Effector memory CD8-positive, alpha-beta T cell (primary cell): ENCODE measurements around the gene DCUN1D3.

Experiments
- ATAC-seq: fragments of 150-1000 bp; cut with Tn5 transposase; replicated peaks from 2 replicates; pipeline ENCODE4 v1.10.0; 2021; ENCODE audit warnings: mild to moderate bottlenecking, moderate library complexity
- DNase-seq, 3 experiments: peaks; one replicate each; pipeline ENCODE4 v3.0.0; 2021
- H3K27ac Mint-ChIP-seq, 2 donors: one replicate each; pipeline ENCODE4 v1.8.0; 2022; ENCODE audit warnings: mild to moderate bottlenecking in 2 of 2, mixed read lengths in 2 of 2, moderate library complexity in 2 of 2
- H3K27me3 Mint-ChIP-seq, 2 donors: one replicate each; pipeline ENCODE4 v1.8.0; 2022; ENCODE audit warnings: mixed read lengths in 2 of 2
- H3K36me3 Mint-ChIP-seq: one replicate; pipeline ENCODE4 v1.8.0; 2022; ENCODE audit warnings: mild to moderate bottlenecking, moderate library complexity, mixed read lengths; ENCODE audit not compliant: insufficient read depth
- H3K4me1 Mint-ChIP-seq, 2 donors: one replicate each; pipeline ENCODE4 v1.8.0; 2022; ENCODE audit warnings: low read depth in 2 of 2, mixed read lengths in 2 of 2
- H3K4me3 Mint-ChIP-seq, 2 donors: one replicate each; pipeline ENCODE4 v1.8.0; 2022; ENCODE audit warnings: mild to moderate bottlenecking in 2 of 2, mixed read lengths in 2 of 2, moderate library complexity in 2 of 2
- H3K9me3 Mint-ChIP-seq, 2 donors: one replicate each; pipeline ENCODE4 v1.8.0; 2022; ENCODE audit warnings: mixed read lengths in 2 of 2

DCUN1D3 gene

GRCh38 chr16:20906341-20907255 is 6.4 kb upstream of the DCUN1D3 start:
- H3K36me3 Mint-ChIP-seq: peaks cover 4% of the 10 kb centered on the region
- ATAC-seq (no peak), DNase-seq (no peak)
- peaks cover 31 to 36% of the 10 kb centered on the region in 2 donors for H3K4me1 Mint-ChIP-seq
- H3K27me3 Mint-ChIP-seq: no peaks in the 10 kb centered on the region
- no peak overlapping the region for H3K4me3 Mint-ChIP-seq
- peak overlapping the region in 1 of 2 donors; percentile 47 for H3K27ac Mint-ChIP-seq
- no peaks in the 10 kb centered on the region for H3K9me3 Mint-ChIP-seq

- DNase-seq (no peak), ATAC-seq (no peak)
- no peaks in the 10 kb centered on the region for H3K27me3 Mint-ChIP-seq
- no peak overlapping the region for H3K4me3 Mint-ChIP-seq
- peaks cover 12% of the 10 kb centered on the region for H3K36me3 Mint-ChIP-seq
- H3K4me1 Mint-ChIP-seq: peaks cover 38 to 46% of the 10 kb centered on the region in 2 donors
- H3K27ac Mint-ChIP-seq: peak overlapping the region in 1 of 2 donors; percentile 47
- H3K9me3 Mint-ChIP-seq: no peaks in the 10 kb centered on the region
These were observed 5.4 kb upstream of the DCUN1D3 start for GRCh38 chr16:20905576-20905975.

GRCh38 chr16:20904507-20905081 is 4.4 kb upstream of the DCUN1D3 start:
- no peak overlapping the region for H3K4me3 Mint-ChIP-seq
- H3K27ac Mint-ChIP-seq: peak overlapping the region; percentile 42 to 88
- H3K9me3 Mint-ChIP-seq: no peaks in the 10 kb centered on the region
- no peaks in the 10 kb centered on the region for H3K27me3 Mint-ChIP-seq
- ATAC-seq (no peak), DNase-seq (peak; percentile 6 to 7 (median 7))
- H3K4me1 Mint-ChIP-seq: peaks cover 38 to 56% of the 10 kb centered on the region in 2 donors
- peaks cover 22% of the 10 kb centered on the region for H3K36me3 Mint-ChIP-seq

- H3K36me3 Mint-ChIP-seq: peaks cover 26% of the 10 kb centered on the region
These were observed 3.8 kb upstream of the DCUN1D3 start for GRCh38 chr16:20903899-20904506.

GRCh38 chr16:20903116-20903898 is 3.1 kb upstream of the DCUN1D3 start:
- Mint-ChIP-seq H3K9me3 (no peaks in the 10 kb centered on the region), H3K27ac (peak overlapping the region; percentile 3 to 88), H3K4me1 (peaks cover 48 to 66% of the 10 kb centered on the region in 2 donors), H3K4me3 (peak overlapping the region in 1 of 2 donors; percentile 13), H3K27me3 (no peaks in the 10 kb centered on the region), H3K36me3 (peaks cover 28% of the 10 kb centered on the region)
- ATAC-seq: no peak
- no peak for DNase-seq

More at GRCh38 chr16:20903899-20904506, 3.8 kb upstream of the DCUN1D3 start:
- H3K27me3 Mint-ChIP-seq: no peaks in the 10 kb centered on the region
- peaks cover 44 to 61% of the 10 kb centered on the region in 2 donors for H3K4me1 Mint-ChIP-seq
- no peaks in the 10 kb centered on the region for H3K9me3 Mint-ChIP-seq
- no peak for DNase-seq
- H3K27ac Mint-ChIP-seq: peak overlapping the region; percentile 42 to 88
- no peak overlapping the region for H3K4me3 Mint-ChIP-seq
- no peak for ATAC-seq

GRCh38 chr16:20902426-20902825 is 2.3 kb upstream of the DCUN1D3 start:
- Mint-ChIP-seq H3K4me3 (peak overlapping the region in 1 of 2 donors; percentile 90), H3K9me3 (no peaks in the 10 kb centered on the region), H3K4me1 (peaks cover 50 to 68% of the 10 kb centered on the region in 2 donors), H3K36me3 (peaks cover 28% of the 10 kb centered on the region), H3K27me3 (no peaks in the 10 kb centered on the region), H3K27ac (peak overlapping the region in 1 of 2 donors; percentile 96)
- no peak for ATAC-seq
- DNase-seq: no peak

- Mint-ChIP-seq H3K27ac (peak overlapping the region; percentile 96 to 99), H3K9me3 (no peaks in the 10 kb centered on the region), H3K36me3 (peaks cover 28% of the 10 kb centered on the region), H3K4me3 (peak overlapping the region; percentile 83 to 90), H3K4me1 (peaks cover 50 to 68% of the 10 kb centered on the region in 2 donors), H3K27me3 (no peaks in the 10 kb centered on the region)
- DNase-seq (peak; percentile 11 to 21 (median 13)), ATAC-seq (no peak)
These were observed 1.4 kb upstream of the DCUN1D3 start for GRCh38 chr16:20901436-20902112.

GRCh38 chr16:20901068-20901435 is 894 bp upstream of the DCUN1D3 start:
- peaks cover 28% of the 10 kb centered on the region for H3K36me3 Mint-ChIP-seq

GRCh38 chr16:20899477-20900298 is 470 bp downstream of the DCUN1D3 start:
- Mint-ChIP-seq H3K27ac (peak overlapping the region; percentile 96 to 99), H3K27me3 (no peaks in the 10 kb centered on the region), H3K36me3 (peaks cover 28% of the 10 kb centered on the region), H3K9me3 (no peaks in the 10 kb centered on the region), H3K4me3 (peak overlapping the region; percentile 83 to 90), H3K4me1 (peaks cover 48 to 65% of the 10 kb centered on the region in 2 donors)
- peak; percentile 23 for ATAC-seq
- DNase-seq: peak in 1 of 3 experiments; percentile 43

More at GRCh38 chr16:20901068-20901435, 894 bp upstream of the DCUN1D3 start:
- Mint-ChIP-seq H3K4me3 (peak overlapping the region; percentile 83 to 90), H3K9me3 (no peaks in the 10 kb centered on the region), H3K27me3 (no peaks in the 10 kb centered on the region), H3K4me1 (peaks cover 49 to 68% of the 10 kb centered on the region in 2 donors), H3K27ac (peak overlapping the region; percentile 96 to 99)
- DNase-seq: no peak
- ATAC-seq: peak; percentile 2

- peak overlapping the region; percentile 96 to 99 for H3K27ac Mint-ChIP-seq
- DNase-seq (no peak), ATAC-seq (no peak)
- peaks cover 43 to 59% of the 10 kb centered on the region in 2 donors for H3K4me1 Mint-ChIP-seq
- H3K36me3 Mint-ChIP-seq: peaks cover 29% of the 10 kb centered on the region
- peak overlapping the region; percentile 83 to 90 for H3K4me3 Mint-ChIP-seq
- no peaks in the 10 kb centered on the region for H3K9me3 Mint-ChIP-seq
- H3K27me3 Mint-ChIP-seq: no peaks in the 10 kb centered on the region
These were observed 1.1 kb downstream of the DCUN1D3 start for GRCh38 chr16:20899071-20899470.

GRCh38 chr16:20897922-20898321 is 2.2 kb downstream of the DCUN1D3 start:
- DNase-seq: no peak
- ATAC-seq: no peak
- H3K4me1 Mint-ChIP-seq: peaks cover 42 to 54% of the 10 kb centered on the region in 2 donors
- H3K27ac Mint-ChIP-seq: peak overlapping the region in 1 of 2 donors; percentile 99
- peaks cover 31% of the 10 kb centered on the region for H3K36me3 Mint-ChIP-seq
- no peaks in the 10 kb centered on the region for H3K27me3 Mint-ChIP-seq
- H3K4me3 Mint-ChIP-seq: no peak overlapping the region
- no peaks in the 10 kb centered on the region for H3K9me3 Mint-ChIP-seq
